T-helper 2 cell treated with Interferon-gamma antibody and Interleukin-4, amounts not matched to agents 5 μg/mL and 100 μg/mL, for 36 hours (primary cell): ENCODE data around the gene RPTOR.

Source experiments
- DNase-seq: peaks from one replicate; pipeline ENCODE4 v3.0.0; 2021; ENCODE audit warnings: low spot score
- H3K27ac Mint-ChIP-seq: one replicate; pipeline ENCODE4 v1.8.0; 2021; ENCODE audit warnings: mild to moderate bottlenecking, mixed read lengths
- H3K27me3 Mint-ChIP-seq: one replicate; pipeline ENCODE4 v1.8.0; 2021; ENCODE audit warnings: low read depth, mixed read lengths
- H3K36me3 Mint-ChIP-seq: one replicate; pipeline ENCODE4 v1.8.0; 2021; ENCODE audit warnings: low read depth, mixed read lengths
- H3K4me1 Mint-ChIP-seq: one replicate; pipeline ENCODE4 v1.8.0; 2021; ENCODE audit warnings: low read depth, mixed read lengths
- H3K4me3 Mint-ChIP-seq: one replicate; pipeline ENCODE4 v1.8.0; 2022; ENCODE audit warnings: mild to moderate bottlenecking, moderate library complexity, mixed read lengths
- H3K9me3 Mint-ChIP-seq: one replicate; pipeline ENCODE4 v1.8.0; 2021; ENCODE audit warnings: mixed read lengths

Gene RPTOR, protein sequence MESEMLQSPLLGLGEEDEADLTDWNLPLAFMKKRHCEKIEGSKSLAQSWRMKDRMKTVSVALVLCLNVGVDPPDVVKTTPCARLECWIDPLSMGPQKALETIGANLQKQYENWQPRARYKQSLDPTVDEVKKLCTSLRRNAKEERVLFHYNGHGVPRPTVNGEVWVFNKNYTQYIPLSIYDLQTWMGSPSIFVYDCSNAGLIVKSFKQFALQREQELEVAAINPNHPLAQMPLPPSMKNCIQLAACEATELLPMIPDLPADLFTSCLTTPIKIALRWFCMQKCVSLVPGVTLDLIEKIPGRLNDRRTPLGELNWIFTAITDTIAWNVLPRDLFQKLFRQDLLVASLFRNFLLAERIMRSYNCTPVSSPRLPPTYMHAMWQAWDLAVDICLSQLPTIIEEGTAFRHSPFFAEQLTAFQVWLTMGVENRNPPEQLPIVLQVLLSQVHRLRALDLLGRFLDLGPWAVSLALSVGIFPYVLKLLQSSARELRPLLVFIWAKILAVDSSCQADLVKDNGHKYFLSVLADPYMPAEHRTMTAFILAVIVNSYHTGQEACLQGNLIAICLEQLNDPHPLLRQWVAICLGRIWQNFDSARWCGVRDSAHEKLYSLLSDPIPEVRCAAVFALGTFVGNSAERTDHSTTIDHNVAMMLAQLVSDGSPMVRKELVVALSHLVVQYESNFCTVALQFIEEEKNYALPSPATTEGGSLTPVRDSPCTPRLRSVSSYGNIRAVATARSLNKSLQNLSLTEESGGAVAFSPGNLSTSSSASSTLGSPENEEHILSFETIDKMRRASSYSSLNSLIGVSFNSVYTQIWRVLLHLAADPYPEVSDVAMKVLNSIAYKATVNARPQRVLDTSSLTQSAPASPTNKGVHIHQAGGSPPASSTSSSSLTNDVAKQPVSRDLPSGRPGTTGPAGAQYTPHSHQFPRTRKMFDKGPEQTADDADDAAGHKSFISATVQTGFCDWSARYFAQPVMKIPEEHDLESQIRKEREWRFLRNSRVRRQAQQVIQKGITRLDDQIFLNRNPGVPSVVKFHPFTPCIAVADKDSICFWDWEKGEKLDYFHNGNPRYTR (N-terminal part only)

DNA sequence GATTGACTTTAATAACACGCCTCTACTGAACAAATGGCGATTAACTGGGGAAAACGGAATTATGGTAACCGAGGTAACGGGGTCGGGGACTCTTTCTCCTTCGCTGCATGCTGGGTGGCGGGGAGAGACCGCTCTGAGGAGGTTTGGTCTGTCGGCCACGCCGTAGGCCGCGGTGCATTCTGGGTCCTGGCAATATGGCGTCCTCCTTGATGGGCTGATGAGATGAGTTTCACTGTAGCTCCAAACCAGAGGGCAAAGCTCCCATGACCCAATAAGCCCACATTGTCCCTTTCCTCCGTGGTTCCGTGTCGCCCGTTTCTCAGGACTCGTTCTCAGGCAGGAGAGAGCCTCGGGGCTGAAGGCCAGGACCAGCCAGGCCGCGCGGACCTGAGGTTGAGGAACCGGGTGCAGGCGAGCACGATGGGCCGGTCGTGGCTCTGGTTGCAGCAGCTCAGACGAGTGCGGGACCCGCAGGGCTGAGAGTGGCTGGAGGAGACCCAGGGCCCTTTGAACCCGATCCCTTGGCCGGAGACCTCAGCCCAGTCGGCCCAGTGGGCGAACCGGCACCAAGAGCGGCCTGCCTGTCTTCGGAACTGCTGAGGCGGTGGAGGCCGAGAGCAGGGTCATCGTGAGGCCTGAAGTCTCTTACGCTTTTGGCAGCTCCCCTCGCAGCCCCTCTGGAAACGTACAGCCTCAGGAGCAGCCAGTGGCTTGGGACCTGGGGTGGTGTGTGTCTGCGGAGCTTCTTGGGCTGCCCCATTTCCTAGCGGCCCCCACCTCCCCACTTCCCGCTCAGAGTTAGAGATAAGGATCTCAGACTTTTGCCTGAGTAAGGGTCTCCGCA lies at the start of gene RPTOR:
TSS of gene RPTOR (plus strand) at position 184 of the 844 bp plus-strand sequence. CDS start 792 bp downstream, outside the sequence.
- H3K4me3 Mint-ChIP-seq: peak within 1 kb of the TSS; percentile 92
- H3K9me3 Mint-ChIP-seq: no peaks in the 10 kb centered on the region
- DNase-seq: peak; percentile 85
- peaks cover 4% of the 10 kb centered on the region for H3K36me3 Mint-ChIP-seq
- H3K4me1 Mint-ChIP-seq: peaks cover 23% of the 10 kb centered on the region
- peak within 1 kb of the TSS; percentile 91 for H3K27ac Mint-ChIP-seq
- H3K27me3 Mint-ChIP-seq: no peaks in the 10 kb centered on the region

DNA sequence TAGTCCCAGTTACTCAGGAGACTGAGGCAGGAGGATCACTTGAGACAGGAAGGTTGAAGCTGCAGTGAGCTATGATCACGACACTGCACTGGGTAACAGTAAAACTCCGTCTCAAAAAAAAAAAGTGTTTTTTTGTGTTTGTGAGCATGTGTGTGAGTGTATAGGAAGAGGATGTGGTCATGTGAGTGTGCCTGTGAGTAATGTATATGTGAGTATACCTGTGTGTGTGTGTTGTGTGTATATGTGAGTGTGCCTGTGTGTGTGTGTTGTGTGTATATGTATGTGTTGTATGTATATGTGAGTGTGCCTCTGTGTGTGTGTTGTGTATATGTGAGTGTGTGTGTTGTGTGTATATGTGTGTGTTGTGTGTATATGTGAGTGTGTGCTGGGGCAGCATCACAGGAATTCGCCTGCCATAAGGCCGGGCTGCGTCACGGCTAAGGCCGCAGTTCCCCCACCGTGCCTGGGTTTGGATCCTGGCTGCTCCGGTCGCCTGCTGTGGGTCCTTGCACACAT lies 46.9 kb upstream of the RPTOR start:
- no peak overlapping the region for H3K4me3 Mint-ChIP-seq
- H3K4me1 Mint-ChIP-seq: peaks cover 5% of the 10 kb centered on the region
- no peaks in the 10 kb centered on the region for H3K36me3 Mint-ChIP-seq
- no peak for DNase-seq
- H3K27ac Mint-ChIP-seq: no peak overlapping the region
- peaks cover 4% of the 10 kb centered on the region for H3K27me3 Mint-ChIP-seq
- H3K9me3 Mint-ChIP-seq: no peaks in the 10 kb centered on the region

DNA sequence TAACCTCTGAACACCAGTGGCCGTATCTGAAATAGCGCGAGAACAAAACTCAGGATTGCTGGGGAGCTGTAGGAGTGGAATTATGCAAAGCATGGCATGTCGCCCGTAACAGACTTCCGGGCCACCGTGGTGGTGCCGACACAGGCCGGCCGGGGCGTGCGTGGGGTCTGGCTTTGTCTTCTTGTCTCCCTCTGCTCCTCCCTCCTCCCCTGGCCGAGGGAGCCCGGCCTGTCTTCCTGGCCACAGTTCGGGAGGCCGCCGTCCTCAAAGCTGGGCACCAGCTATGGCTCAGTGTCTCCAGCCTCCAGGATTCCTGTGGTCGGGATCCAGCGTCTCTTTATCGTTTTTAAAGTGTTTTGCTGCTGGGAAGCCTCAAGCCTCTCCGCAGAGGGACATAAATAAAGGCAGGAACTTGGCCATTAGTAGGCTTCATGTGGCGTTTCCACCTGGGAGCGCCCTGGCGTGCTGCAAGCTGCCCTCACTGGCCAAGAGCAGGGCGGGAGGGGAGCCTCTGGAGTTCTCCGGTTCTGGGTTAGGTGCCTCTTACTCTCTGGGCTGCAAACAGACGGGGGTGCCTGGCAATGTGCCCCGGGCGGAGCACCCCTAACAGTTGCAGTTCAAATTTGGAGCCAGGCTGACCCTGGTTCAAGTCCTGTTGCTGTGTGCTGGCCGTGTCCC lies 46.3 kb upstream of the RPTOR start:
- no peaks in the 10 kb centered on the region for H3K9me3 Mint-ChIP-seq
- H3K27ac Mint-ChIP-seq: no peak overlapping the region
- no peaks in the 10 kb centered on the region for H3K36me3 Mint-ChIP-seq
- peaks cover 5% of the 10 kb centered on the region for H3K4me1 Mint-ChIP-seq
- DNase-seq: no peak
- H3K4me3 Mint-ChIP-seq: no peak overlapping the region
- H3K27me3 Mint-ChIP-seq: peaks cover 4% of the 10 kb centered on the region

DNA sequence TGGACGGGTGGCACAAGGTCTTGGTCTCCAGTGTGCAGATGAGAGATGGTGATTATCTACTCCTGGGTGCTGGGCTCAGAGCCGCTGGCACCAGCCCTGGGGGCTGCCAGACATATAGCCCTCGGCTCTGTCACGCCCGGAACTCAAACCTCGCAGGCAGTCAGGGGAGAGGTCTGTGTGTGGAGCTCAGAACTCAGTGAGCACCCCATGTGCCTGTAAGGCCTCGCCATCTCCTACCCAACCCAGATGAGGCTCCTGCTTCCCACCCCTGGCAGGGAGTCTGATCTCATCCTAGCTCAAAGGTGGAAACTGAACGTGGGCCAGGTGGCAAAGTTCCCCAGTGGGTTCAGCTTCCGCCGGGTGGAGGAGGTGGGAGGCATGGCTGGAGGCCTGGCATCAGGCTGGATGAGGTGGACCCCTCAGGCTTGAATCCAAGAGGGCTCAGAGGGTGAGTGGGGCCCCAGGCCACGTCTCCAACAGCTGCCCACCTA lies 45.7 kb upstream of the RPTOR start:
- H3K9me3 Mint-ChIP-seq: no peaks in the 10 kb centered on the region
- no peak overlapping the region for H3K27ac Mint-ChIP-seq
- DNase-seq: no peak
- no peaks in the 10 kb centered on the region for H3K36me3 Mint-ChIP-seq
- H3K27me3 Mint-ChIP-seq: peaks cover 8% of the 10 kb centered on the region
- H3K4me1 Mint-ChIP-seq: peaks cover 5% of the 10 kb centered on the region
- no peak overlapping the region for H3K4me3 Mint-ChIP-seq

DNA sequence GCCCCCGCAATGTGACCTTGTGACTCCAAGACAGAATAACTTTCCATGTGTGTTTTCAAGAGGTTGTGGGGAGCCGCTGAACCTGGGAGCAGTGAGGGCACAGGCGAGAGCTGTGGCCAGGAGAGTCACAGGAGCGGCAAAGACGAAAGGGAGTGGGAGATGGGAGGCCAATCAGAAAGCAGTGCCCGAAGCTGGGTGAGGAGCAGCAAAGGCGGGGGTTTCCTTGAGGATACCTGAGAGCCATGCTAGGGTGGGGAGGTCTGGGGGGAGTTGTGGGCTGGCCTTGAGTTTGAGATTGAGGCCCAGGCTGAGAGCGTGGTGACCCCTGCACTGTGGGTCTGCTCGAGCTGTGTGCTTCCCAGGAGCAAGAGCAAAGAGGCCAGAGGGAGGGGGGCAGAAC lies 45.1 kb upstream of the RPTOR start:
- no peak for DNase-seq
- no peaks in the 10 kb centered on the region for H3K9me3 Mint-ChIP-seq
- peaks cover 5% of the 10 kb centered on the region for H3K4me1 Mint-ChIP-seq
- H3K4me3 Mint-ChIP-seq: no peak overlapping the region
- H3K27me3 Mint-ChIP-seq: peaks cover 11% of the 10 kb centered on the region
- H3K36me3 Mint-ChIP-seq: no peaks in the 10 kb centered on the region
- H3K27ac Mint-ChIP-seq: no peak overlapping the region

DNA sequence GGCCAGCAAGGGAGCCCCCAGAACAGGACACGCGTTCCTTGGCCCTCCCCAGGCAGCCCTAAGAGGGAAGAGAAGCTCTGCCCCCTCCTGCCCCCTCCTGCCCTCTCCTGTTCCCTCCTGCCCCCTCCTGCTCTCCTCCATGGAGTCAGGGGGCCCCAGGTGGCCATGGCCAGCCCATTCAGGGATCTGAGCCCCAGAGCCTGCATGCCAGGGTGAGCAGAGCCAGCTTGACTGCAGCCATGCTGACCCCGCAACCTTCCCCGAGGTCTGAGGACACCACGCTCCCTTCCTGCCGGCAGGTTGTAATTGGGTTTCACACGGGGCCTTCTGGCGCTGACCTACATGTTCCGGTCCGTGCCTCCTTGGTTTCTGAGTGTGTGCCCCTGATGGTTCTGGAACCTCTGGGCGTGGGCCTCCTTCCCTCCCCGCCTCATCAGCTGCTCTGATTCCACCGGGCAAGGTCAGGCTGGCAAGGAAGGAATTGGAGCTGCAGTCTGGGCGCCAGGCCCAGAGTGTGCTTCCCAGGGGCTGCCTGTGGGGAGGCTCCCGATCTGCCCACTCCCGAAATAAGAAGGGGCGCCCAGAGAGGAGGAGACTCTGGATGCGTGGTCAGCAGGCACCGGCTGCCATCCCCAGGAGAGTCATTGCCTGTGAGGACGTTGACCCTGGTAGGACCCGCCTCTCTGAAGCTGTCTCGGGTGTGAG lies 44.5 kb upstream of the RPTOR start:
- Mint-ChIP-seq H3K9me3 (no peaks in the 10 kb centered on the region), H3K4me1 (peaks cover 5% of the 10 kb centered on the region), H3K4me3 (no peak overlapping the region), H3K36me3 (no peaks in the 10 kb centered on the region), H3K27me3 (peaks cover 13% of the 10 kb centered on the region), H3K27ac (no peak overlapping the region)
- DNase-seq: no peak

DNA sequence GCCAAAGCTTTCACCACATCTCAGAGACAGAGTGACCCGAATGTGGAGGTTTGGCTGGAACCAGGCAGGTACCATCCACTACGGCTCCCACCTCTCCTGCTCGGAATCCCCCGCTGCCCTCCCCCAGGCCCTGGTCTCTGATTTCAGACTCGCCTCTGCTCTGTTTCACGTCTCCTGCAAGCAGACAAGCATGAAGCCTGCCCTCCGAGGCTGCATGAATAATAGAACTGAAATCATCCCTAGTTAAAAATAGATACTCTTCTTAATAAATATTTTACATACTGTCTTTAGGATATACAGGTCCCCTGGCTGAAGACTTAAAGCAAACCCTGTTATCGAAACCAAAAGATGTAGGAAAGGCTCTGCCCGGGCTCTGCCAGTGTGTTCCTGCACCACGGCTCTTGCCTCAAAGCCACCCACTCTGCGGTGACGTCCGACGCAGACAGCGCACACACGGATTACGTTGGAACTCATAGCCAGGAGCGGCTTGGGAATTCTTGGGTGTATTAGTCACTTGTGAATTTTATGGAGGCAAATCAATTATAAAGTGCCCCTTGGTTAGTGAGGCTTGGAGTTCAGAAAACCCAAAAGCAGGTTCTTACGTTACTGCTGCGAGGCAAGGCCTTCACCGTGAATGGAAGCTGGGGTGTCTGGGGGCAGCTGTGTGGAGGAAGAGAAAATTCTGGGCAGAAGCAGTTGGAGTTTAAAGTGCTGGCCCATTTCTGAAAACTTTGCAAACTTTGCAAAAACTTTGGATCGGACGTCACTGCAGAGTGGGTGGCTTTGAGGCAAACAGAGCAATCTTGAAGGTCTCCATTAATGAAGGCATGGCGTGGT lies 42.7 kb upstream of the RPTOR start:
- Mint-ChIP-seq H3K4me1 (peaks cover 5% of the 10 kb centered on the region), H3K36me3 (no peaks in the 10 kb centered on the region), H3K27me3 (peaks cover 12% of the 10 kb centered on the region), H3K4me3 (no peak overlapping the region), H3K9me3 (no peaks in the 10 kb centered on the region), H3K27ac (no peak overlapping the region)
- DNase-seq: no peak

DNA sequence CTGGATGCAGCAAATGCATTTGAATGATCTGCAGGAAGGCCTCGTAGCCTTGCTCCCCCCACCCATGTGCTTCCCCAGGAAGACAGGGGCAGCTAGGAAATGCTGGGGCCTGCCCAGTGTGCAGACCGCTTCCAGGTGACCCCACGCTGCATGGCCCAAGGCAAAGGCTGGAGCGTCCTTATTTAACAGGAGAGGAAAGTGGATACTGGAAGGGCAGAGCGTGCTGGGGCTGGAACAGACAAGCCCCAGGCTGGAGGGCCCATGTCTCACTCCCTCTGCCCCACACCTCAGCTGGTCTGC lies 42.1 kb upstream of the RPTOR start:
- DNase-seq: no peak
- no peak overlapping the region for H3K4me3 Mint-ChIP-seq
- no peak overlapping the region for H3K27ac Mint-ChIP-seq
- H3K27me3 Mint-ChIP-seq: peaks cover 12% of the 10 kb centered on the region
- peaks cover 3% of the 10 kb centered on the region for H3K4me1 Mint-ChIP-seq
- H3K9me3 Mint-ChIP-seq: no peaks in the 10 kb centered on the region
- no peaks in the 10 kb centered on the region for H3K36me3 Mint-ChIP-seq

DNA sequence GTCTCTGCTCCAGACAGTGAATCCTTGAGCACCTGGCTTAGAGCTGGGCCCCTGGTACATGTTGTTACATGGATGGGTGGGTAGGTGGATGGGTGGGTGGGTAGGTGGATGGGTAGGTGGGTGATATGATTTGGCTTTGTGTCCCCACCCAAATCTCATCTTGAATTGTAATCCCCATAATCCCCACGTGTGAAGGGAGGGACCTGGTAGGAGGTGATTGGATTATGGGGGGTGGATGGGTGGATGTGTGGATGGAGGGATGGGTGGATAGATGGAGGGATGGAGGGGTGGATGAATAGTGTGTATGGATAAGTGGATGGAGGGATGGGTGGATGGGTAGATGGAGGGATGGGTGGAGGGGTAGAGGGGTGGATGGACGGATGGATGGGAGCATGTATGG lies 41.6 kb upstream of the RPTOR start:
- Mint-ChIP-seq H3K27me3 (peaks cover 12% of the 10 kb centered on the region), H3K4me3 (no peak overlapping the region), H3K36me3 (no peaks in the 10 kb centered on the region), H3K27ac (no peak overlapping the region), H3K4me1 (no peaks in the 10 kb centered on the region), H3K9me3 (no peaks in the 10 kb centered on the region)
- no peak for DNase-seq

DNA sequence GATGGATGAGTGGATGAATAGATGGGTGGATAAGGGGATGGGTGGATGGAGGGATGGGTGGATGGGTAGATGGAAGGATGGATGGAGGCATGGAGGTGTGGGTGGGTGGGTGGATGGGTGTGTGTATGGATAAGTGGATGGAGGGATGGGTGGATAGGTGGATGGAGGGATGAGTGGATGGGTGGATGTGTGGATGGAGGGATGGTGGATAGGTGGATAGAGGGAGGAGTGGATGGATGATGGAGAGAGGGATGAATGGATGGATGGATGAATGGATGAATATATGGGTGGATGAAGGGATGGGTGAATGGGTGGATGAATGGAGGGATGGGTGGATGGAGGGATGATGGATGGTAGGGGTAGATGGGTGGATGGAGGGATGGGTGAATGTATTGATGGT lies 40.7 kb upstream of the RPTOR start:
- Mint-ChIP-seq H3K4me1 (no peaks in the 10 kb centered on the region), H3K36me3 (no peaks in the 10 kb centered on the region), H3K27me3 (peaks cover 12% of the 10 kb centered on the region)

DNA sequence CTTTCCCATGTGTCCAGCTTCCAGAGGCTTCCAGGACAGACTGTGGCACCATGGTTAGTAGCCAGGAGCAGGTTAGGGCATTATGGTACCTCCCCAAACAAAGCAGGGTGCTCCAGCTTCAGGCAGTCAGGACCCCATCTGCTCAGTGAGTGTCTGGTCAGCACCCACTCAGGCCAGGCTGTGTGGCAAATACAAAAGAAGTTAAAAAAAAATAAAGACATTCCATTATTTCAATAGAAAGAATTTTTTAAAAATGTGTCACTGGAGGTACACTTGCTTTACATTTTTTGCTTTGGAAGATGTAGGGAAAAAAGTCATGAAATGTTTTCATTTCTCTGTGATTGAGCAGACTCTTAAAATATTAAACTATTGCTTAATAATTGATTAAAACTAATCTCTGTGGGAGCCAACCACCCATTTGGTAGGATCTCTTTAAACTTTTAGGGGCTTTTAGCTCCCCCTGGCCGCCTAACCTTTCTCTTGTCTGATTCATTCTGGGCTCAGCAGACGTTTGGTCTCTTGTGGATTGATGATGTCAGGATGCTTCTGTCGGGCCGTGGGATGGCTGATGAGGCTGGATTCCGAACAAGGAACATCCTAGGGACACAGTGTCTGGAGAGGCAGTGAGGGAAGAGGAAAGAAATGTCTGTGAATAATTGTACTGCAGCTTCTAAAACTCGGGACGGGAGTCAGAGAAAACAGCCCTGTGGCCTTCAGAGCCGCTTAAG lies 39.8 kb upstream of the RPTOR start:
- no peak overlapping the region for H3K4me3 Mint-ChIP-seq
- H3K4me1 Mint-ChIP-seq: no peaks in the 10 kb centered on the region
- no peaks in the 10 kb centered on the region for H3K36me3 Mint-ChIP-seq
- no peaks in the 10 kb centered on the region for H3K9me3 Mint-ChIP-seq
- DNase-seq: no peak
- H3K27me3 Mint-ChIP-seq: peaks cover 12% of the 10 kb centered on the region
- no peak overlapping the region for H3K27ac Mint-ChIP-seq

More for the DNA sequence above, 40.7 kb upstream of the RPTOR start:
- no peak for DNase-seq
- H3K4me3 Mint-ChIP-seq: no peak overlapping the region
- H3K9me3 Mint-ChIP-seq: no peaks in the 10 kb centered on the region
- H3K27ac Mint-ChIP-seq: no peak overlapping the region
